Ishikawa (cell line): Measurements from ENCODE around the gene ZCWPW1.

ENCODE experiments used
- CREB1 ChIP-seq: IDR thresholded peaks from 2 replicates; pipeline ENCODE4 v1.6.1; 2012; ENCODE audit warnings: low read depth
- EP300 ChIP-seq: IDR thresholded peaks from 2 replicates; pipeline ENCODE4 v1.6.1; 2012; ENCODE audit warnings: borderline replicate concordance
- FOXM1 ChIP-seq: IDR thresholded peaks from 2 replicates; pipeline ENCODE4 v1.6.1; 2012; ENCODE audit warnings: low read depth, borderline replicate concordance
- RAD21 ChIP-seq: IDR thresholded peaks from 2 replicates; pipeline ENCODE4 v1.6.1; 2012; ENCODE audit warnings: low read depth
- TAF1 ChIP-seq: IDR thresholded peaks from 2 replicates; pipeline ENCODE4 v1.6.1; 2012; ENCODE audit warnings: low read depth, mild to moderate bottlenecking
- TCF12 ChIP-seq: IDR thresholded peaks from 2 replicates; pipeline ENCODE4 v1.6.1; 2012; ENCODE audit warnings: low read depth
- YY1 ChIP-seq: IDR thresholded peaks from 2 replicates; pipeline ENCODE4 v1.6.1; 2012; ENCODE audit warnings: low read depth

- TF ChIP-seq TAF1 (no peak), YY1 (no peak), TCF12 (no peak), EP300 (no peak), CREB1 (no peak), RAD21 (no peak), FOXM1 (no peak)
Observed at GRCh38 chr7:100402241-100402640, 26.3 kb downstream of the ZCWPW1 start.
